Measurements from ENCODE around the gene HLA-C.

Gene HLA-C

DNA sequence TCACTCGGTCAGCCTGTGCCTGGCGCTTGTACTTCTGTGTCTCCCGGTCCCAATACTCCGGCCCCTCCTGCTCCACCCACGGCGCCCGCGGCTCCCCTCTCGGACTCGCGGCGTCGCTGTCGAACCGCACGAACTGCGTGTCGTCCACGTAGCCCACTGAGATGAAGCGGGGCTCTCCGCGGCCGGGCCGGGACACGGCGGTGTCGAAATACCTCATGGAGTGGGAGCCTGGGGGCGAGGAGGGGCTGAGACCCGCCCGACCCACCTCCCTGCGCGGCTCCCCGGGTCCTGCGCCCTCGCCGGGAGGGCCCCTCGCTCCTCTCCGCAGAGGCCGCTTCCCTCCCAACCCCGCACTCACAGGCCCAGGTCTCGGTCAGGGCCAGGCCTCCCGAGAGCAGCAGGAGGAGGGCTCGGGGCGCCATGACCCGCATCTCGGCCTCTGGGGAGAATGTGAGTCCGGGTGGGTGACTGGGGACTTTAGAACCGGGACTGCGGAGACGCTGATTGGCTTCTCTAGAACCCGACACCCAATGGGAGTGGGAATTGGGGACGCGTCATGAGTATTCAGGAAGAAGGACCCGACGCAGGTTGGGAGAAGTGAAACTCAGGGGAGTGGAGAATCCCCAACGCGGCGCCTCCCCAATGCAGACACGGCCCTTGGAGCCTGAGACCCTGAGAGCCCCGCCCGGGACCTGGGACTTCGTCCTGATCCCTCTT lies at the start of gene HLA-C:
Gene HLA-C, minus strand, starts transcription at position 452 of the 717 bp plus-strand sequence. Its CDS starts 21 bp downstream, at position 431.
- POLR2A ChIA-PET, result interaction anchor here (1.2 kb wide), 1 partner anchor 74 kb away, joined by 4 read pairs; no protein-coding TSS in a partner anchor
- DNase-seq (ENCODE audit: extremely low spot score), result peak; percentile 93
- TF ChIP-seq L3MBTL2 (conservative IDR thresholded peaks at IDR 0.05) (peak; percentile 64), FOXK2 (IDR thresholded peaks at IDR 0.05) (no peak)
- CTCF ChIA-PET, result no interaction called here

DNA sequence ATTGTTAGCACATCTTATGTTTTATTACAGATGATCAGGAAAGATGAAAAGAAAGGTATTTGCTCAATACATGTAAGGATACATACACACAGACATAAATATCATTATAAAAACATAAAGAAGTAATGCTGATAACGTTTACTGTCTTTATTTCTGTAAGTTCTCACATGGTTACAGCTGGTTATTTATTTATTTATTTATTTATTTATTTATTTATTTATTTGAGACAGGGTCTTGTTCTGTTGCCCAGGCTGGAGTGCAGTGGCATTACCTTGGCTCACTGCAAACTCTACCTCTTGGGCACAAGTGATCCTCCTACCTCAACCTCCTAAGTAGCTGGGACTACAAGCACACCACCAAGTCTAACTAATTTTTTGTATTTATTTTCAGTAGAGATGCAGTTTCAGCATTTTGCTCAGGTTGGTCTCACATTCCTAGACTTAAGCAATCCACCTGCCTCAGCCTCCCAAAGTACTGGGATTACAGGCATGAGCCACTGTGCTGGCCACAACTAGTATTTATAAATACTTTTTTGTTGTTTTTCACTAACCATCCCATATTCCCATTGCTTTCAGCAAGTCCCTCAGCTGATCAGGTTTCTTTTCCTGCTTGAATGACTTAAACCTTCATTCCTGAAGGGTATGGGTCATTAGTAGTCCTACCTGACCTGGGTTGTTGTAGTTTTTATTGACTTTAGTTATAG lies 49.3 kb upstream of the HLA-C start:
- DNase-seq (ENCODE audit: extremely low spot score), result no peak
- POLR2A ChIA-PET, result no interaction called here

DNA sequence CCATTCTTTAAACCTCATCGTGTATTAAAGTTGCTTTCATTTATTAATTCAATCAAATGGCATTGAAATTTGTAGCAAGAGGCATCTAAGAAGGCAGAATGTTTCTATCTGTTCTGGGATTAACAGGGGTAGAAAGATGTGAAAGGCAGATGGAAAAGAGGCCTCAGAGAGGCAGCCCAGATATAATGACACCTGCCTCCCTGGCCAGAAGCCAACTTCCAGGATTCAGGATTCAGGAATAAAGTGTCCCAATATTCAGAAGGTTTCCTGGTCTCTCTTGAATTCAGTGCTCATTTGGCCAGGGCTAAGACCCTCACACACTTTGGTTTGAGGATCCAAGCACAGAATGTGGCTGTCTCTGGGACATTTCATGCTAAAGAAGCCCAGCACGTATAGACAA lies 45.1 kb upstream of the HLA-C start:
- DNase-seq (ENCODE audit: extremely low spot score), result no peak
- TF ChIP-seq ARNT (IDR thresholded peaks at IDR 0.05), result no peak
- no peak for TF ChIP-seq LEF1 (IDR thresholded peaks at IDR 0.05; ENCODE audit: borderline replicate concordance)
- TF ChIP-seq FOXA1 (IDR thresholded peaks at IDR 0.05), result no peak
- no peak for TF ChIP-seq L3MBTL2 (conservative IDR thresholded peaks at IDR 0.05)
- no peak for TF ChIP-seq SUZ12 (IDR thresholded peaks at IDR 0.05)
- TF ChIP-seq TARDBP (IDR thresholded peaks at IDR 0.05), result no peak
- no peak for TF ChIP-seq HDGF (IDR thresholded peaks at IDR 0.05; ENCODE audit: borderline replicate concordance)
- no peak for TF ChIP-seq CTBP1 (IDR thresholded peaks at IDR 0.05; ENCODE audit: borderline replicate concordance)
- TF ChIP-seq FOXK2 (IDR thresholded peaks at IDR 0.05), result no peak
- ChIA-PET CTCF (no interaction called here), POLR2A (no interaction called here)

More for the DNA sequence above, 49.3 kb upstream of the HLA-C start:
- TF ChIP-seq CTBP1 (IDR thresholded peaks at IDR 0.05; ENCODE audit: borderline replicate concordance) (no peak), ZNF384 (IDR thresholded peaks at IDR 0.05) (no peak), BHLHE40 (IDR thresholded peaks at IDR 0.05; ENCODE audit: borderline replicate concordance) (no peak), FOXA1 (IDR thresholded peaks at IDR 0.05) (no peak), ARNT (IDR thresholded peaks at IDR 0.05) (no peak), SP1 (IDR thresholded peaks at IDR 0.05) (no peak), NFRKB (IDR thresholded peaks at IDR 0.05) (no peak), TARDBP (IDR thresholded peaks at IDR 0.05) (no peak)
- CTCF ChIA-PET, result no interaction called here

DNA sequence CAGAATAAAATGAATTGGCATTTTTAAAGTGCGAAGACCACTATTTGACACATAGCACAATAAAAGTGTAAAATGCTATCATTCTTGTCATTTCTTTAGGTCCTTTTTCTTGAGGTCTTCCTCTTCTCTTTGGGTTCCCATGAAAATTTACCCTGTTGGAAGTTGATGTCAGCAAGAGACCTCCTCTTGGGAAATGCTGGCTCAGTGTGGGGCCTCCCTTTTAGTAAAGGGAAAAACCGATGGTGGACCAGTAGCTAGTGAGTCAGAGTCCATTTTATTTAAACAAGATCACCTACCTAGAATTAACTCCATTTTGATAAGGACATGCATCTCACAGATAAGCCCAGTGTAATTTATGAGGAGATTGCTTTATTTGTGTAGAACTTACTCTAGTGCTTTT lies 37.7 kb upstream of the HLA-C start:
- DNase-seq (ENCODE audit: extremely low spot score), result no peak
- ChIA-PET POLR2A (no interaction called here), CTCF (no interaction called here)
- TF ChIP-seq SP1 (IDR thresholded peaks at IDR 0.05), result no peak
- TF ChIP-seq NFRKB (IDR thresholded peaks at IDR 0.05), result no peak
- no peak for TF ChIP-seq BHLHE40 (IDR thresholded peaks at IDR 0.05; ENCODE audit: borderline replicate concordance)
- TF ChIP-seq ELF4 (IDR thresholded peaks at IDR 0.05), result no peak
- no peak for TF ChIP-seq CTBP1 (IDR thresholded peaks at IDR 0.05; ENCODE audit: borderline replicate concordance)
- TF ChIP-seq ZNF384 (IDR thresholded peaks at IDR 0.05), result no peak
- TF ChIP-seq LEF1 (IDR thresholded peaks at IDR 0.05; ENCODE audit: borderline replicate concordance), result no peak
- no peak for TF ChIP-seq HDGF (IDR thresholded peaks at IDR 0.05; ENCODE audit: borderline replicate concordance)
- TF ChIP-seq ARNT (IDR thresholded peaks at IDR 0.05), result no peak
- TF ChIP-seq TARDBP (IDR thresholded peaks at IDR 0.05), result no peak
- TF ChIP-seq, protein P1, sequence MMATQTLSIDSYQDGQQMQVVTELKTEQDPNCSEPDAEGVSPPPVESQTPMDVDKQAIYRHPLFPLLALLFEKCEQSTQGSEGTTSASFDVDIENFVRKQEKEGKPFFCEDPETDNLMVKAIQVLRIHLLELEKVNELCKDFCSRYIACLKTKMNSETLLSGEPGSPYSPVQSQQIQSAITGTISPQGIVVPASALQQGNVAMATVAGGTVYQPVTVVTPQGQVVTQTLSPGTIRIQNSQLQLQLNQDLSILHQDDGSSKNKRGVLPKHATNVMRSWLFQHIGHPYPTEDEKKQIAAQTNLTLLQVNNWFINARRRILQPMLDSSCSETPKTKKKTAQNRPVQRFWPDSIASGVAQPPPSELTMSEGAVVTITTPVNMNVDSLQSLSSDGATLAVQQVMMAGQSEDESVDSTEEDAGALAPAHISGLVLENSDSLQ (IDR thresholded peaks at IDR 0.05), result no peak
- TF ChIP-seq FOXA1 (IDR thresholded peaks at IDR 0.05), result no peak
- no peak for TF ChIP-seq SUZ12 (IDR thresholded peaks at IDR 0.05)
- no peak for TF ChIP-seq FOXM1 (IDR thresholded peaks at IDR 0.05; ENCODE audit: borderline replicate concordance)
- TF ChIP-seq FOXK2 (IDR thresholded peaks at IDR 0.05), result no peak
- no peak for TF ChIP-seq L3MBTL2 (conservative IDR thresholded peaks at IDR 0.05)

DNA sequence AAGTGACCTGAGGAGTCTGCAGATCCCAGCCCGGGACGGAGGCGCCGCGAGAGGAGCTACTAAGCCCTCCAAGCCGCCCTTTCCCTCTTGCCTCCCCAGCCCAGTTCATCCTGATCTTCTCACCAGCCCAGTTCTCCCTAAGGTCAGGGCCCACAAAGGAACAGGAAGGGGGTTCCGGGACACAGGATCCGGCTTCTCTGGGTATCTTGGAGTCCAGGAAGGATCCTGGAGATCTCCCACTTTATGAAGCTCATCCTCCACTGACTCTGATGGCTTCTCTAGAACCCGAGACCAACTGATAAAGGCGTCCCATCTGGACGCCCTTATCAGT lies 36.9 kb upstream of the HLA-C start:
- TF ChIP-seq SP1 (IDR thresholded peaks at IDR 0.05), result no peak
- TF ChIP-seq BHLHE40 (IDR thresholded peaks at IDR 0.05; ENCODE audit: borderline replicate concordance), result no peak
- no peak for TF ChIP-seq FOXM1 (IDR thresholded peaks at IDR 0.05; ENCODE audit: borderline replicate concordance)
- ChIA-PET CTCF (interaction anchor here (0.6 kb wide), 1 partner anchor 468 kb away, joined by 3 read pairs; no protein-coding TSS in a partner anchor), POLR2A (no interaction called here)

DNA sequence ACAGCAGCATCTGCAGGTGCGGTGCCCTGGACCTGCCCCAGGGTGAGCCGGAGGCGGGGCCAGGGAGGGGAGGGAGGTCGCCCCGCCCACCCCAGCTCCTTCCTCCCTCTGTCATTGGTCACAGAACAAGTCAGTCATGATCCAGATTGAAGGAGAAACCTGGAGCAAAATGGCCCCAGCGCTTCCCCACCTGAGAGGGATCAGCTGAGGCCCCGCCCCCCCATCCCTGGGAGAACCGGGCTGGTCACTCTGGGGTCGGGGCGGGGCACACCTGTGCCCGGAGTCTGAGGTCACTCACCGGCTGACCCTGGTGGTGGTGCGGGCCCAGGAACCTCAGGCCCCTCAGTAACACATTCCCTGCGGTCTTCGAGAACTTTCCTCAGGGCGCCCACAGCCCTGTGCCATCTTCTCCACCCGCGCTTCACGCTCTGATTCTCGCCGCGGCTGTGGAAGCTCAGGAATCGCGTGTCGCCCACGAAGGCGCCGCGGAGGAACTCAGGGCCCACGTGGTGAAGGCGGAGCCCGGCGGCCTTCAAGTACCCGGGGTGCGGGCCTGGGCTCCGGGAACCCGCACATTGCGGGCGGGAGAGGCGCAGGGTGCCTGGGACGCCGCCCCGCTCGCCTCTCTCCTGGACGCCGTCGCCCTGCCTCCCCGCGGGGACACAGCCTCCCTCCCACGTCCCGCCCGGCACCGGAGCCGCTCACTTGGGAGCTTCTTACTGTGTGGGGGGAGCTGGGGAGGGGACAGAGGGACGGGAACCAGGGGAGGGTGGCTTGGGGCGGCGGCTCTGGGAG lies 36.4 kb upstream of the HLA-C start:
- CTCF ChIA-PET, result interaction anchor here (0.6 kb wide), 1 partner anchor 467 kb away, joined by 3 read pairs; no protein-coding TSS in a partner anchor

More for the DNA sequence above, 36.9 kb upstream of the HLA-C start:
- no peak for DNase-seq (ENCODE audit: extremely low spot score)

More for the DNA sequence above, 36.4 kb upstream of the HLA-C start:
- POLR2A ChIA-PET, result no interaction called here
- no peak for DNase-seq (ENCODE audit: extremely low spot score)
- no peak for TF ChIP-seq NFRKB (IDR thresholded peaks at IDR 0.05)
- TF ChIP-seq, protein P1 (IDR thresholded peaks at IDR 0.05), result peak; percentile 45

All from HEK293T (cell line).